Gastroesophageal sphincter (tissue), 3 donors: ENCODE measurements around the gene SGIP1.
"Not testable (repeated sequence)": the region's sequence is repeated elsewhere in the genome, so short reads cannot be mapped to it uniquely, and the experiment has no call there.

Experiments used
- EP300 ChIP-seq: sonication (generic); formaldehyde crosslinking; IDR thresholded peaks from one replicate; pipeline ENCODE4 v1.6.1; 2017; ENCODE audit warnings: antibody characterized with exemption, mild to moderate bottlenecking
- POLR2A ChIP-seq, 2 donors: fragments of 450-650 bp; IDR thresholded peaks; one replicate each; pipeline ENCODE4 v1.6.1; 2017; ENCODE audit warnings: antibody characterized with exemption in 2 of 2, mild to moderate bottlenecking in 2 of 2, moderate library complexity in 1 of 2
- POLR2AphosphoS5 ChIP-seq: sonication (generic); formaldehyde crosslinking; IDR thresholded peaks from one replicate; pipeline ENCODE4 v1.6.1; 2017; ENCODE audit warnings: antibody characterized with exemption
- TF ChIP-seq, protein P1 (sequence below), 4 experiments: fragments of 200-600 bp in 2 of 4; fragments of 450-650 bp in 2 of 4; sonication (generic) in 1 of 4; IDR thresholded peaks; one replicate each; pipeline ENCODE4 v1.5.1; 2017 to 2019; ENCODE audit warnings: antibody characterized with exemption in 4 of 4, mild to moderate bottlenecking in 2 of 4, moderate library complexity in 2 of 4

DNA sequence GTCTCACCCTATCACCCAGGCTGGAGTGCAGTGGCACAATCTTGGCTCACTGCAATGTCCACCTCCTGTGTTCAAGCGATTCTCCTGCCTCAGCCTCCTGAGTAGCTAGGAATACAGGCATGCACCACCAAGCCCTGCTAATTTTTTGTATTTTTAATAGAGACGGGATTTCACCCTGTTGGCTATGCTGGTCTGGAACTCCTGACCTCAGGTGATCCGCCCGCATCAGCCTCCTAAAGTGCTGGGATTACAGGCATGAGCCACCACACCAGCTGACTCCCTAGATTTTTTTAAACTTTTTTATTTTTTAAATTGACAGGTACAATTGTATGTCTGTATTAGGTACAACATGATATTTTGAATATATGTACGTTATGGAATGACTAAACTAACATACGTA lies 200.6 kb downstream of the SGIP1 start:
- not testable (repeated sequence) for TF ChIP-seq POLR2A (IDR thresholded peaks at IDR 0.05); POLR2AphosphoS5; EP300
- TF ChIP-seq, protein P1, sequence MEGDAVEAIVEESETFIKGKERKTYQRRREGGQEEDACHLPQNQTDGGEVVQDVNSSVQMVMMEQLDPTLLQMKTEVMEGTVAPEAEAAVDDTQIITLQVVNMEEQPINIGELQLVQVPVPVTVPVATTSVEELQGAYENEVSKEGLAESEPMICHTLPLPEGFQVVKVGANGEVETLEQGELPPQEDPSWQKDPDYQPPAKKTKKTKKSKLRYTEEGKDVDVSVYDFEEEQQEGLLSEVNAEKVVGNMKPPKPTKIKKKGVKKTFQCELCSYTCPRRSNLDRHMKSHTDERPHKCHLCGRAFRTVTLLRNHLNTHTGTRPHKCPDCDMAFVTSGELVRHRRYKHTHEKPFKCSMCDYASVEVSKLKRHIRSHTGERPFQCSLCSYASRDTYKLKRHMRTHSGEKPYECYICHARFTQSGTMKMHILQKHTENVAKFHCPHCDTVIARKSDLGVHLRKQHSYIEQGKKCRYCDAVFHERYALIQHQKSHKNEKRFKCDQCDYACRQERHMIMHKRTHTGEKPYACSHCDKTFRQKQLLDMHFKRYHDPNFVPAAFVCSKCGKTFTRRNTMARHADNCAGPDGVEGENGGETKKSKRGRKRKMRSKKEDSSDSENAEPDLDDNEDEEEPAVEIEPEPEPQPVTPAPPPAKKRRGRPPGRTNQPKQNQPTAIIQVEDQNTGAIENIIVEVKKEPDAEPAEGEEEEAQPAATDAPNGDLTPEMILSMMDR (IDR thresholded peaks at IDR 0.05): not testable (repeated sequence)
